HG02610 (cell line): ENCODE results near the gene PIP5K1C.

Source experiments
- ATAC-seq: cut with Tn5 transposase; IDR thresholded peaks from one replicate; pipeline ENCODE4 v1.9.1; 2021; ENCODE audit warnings: mild to moderate bottlenecking, moderate library complexity; ENCODE audit not compliant: unreplicated experiment

Gene PIP5K1C

GRCh38 chr19:3695986-3696659, 4.1 kb downstream of the PIP5K1C start:
- ATAC-seq = no peak

DNA sequence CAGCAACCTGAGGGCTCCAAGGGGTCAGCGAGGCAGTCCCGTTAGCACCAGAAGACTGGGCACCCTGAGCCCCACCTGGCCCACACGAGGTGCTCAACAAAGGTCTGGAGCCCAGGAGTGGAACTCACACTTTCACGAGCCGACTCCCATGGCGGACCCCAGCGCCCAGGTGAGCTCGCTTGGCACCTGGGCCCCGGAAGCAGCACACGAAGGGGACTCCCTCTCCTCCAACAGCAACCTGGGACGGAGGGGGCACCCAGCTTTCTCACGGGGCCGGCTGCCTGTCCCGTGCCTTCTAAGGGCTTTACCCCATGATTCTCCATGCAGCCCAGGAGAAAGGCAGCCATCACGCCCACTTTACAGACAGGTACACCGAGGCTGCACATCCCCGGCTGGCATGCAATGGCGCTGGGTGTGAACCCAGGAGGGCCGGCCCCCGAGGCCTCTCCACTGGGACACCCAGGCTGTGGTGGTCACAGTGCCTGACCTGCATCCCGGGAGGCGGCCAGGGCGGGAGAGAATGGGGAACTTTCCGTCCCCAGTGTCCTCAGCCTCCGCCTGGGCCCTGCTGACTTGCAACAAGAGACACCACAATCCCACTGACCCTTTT, 5.0 kb downstream of the PIP5K1C start:
- ATAC-seq = no peak

DNA sequence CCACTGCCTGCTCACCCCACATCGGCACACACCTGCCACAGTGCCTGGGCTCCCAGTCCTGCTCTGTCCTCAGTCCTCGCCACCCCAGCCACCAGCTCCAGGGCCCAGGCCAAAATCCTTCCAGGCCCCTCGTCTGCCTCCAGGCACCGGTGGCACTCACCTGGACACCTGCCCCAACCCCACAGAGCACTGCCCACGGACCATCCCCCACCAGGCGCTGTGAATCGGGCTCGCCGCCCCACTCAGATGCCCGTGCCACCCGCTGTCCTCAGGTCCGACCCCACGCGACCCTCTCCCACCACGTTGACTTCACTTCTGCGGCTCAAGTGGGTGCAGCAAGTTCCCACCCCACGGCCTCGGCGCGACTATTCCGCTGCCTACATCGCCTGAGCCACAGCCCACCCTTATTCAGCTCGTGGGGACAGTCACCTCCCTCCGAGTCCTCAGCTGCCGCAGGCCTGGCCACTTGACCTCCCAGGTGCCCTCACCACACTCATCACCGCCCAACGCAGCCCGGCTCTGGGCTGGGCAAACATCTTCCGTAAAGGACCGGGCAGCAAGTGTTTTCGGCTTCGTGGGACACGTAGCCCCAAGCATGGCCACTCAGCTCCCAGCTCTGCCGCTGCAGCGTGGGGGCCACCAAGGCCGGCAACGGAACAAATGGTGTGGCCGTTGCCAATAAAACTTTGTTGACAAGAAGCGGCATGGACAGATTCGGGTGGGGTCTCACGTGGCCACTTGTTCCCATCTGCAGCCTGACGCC, 5.7 kb downstream of the PIP5K1C start:
- ATAC-seq = no peak

- no peak for ATAC-seq
These were observed 7.0 kb downstream of the PIP5K1C start for GRCh38 chr19:3693025-3693925.

- ATAC-seq = no peak
These were observed 7.9 kb downstream of the PIP5K1C start for GRCh38 chr19:3692141-3693024.

GRCh38 chr19:3691726-3692125, 8.5 kb downstream of the PIP5K1C start:
- ATAC-seq = no peak

- ATAC-seq = no peak
These were observed 8.9 kb downstream of the PIP5K1C start for GRCh38 chr19:3691372-3691716.

- no peak for ATAC-seq
These were observed 9.5 kb downstream of the PIP5K1C start for GRCh38 chr19:3690551-3691371.

- ATAC-seq = no peak
These were observed 12.2 kb downstream of the PIP5K1C start for GRCh38 chr19:3687774-3688706.

GRCh38 chr19:3687393-3687773, 12.9 kb downstream of the PIP5K1C start:
- no peak for ATAC-seq

DNA sequence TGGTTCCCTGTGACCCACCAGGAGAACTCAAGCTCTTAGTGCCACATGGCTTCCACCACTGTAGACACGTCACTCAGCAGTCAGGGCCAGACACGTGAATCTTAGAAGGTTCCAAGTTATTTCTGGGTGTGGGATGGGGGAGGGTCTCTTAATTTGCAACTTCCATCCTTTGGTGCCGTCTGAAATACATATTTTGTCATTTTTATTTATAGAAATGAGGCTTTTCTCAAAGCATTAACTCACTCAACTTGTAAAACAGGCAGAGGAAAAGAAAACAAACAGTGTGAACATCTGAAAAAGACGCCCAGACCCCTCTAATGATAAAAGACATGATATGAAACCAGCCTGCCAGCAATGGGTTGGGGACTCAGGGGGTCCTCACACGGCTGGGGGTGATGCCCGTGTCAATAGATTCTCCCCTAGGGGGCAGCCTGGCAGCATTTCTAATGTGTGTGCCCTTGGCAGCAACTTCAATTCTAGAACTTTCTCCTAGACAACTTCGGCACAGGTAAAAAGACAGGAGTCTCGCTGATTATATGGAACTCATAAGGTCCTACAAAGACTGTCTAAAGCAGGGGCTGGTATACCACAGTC, 15.4 kb downstream of the PIP5K1C start:
- ATAC-seq = no peak

GRCh38 chr19:3684054-3684816, 16.0 kb downstream of the PIP5K1C start:
- no peak for ATAC-seq

DNA sequence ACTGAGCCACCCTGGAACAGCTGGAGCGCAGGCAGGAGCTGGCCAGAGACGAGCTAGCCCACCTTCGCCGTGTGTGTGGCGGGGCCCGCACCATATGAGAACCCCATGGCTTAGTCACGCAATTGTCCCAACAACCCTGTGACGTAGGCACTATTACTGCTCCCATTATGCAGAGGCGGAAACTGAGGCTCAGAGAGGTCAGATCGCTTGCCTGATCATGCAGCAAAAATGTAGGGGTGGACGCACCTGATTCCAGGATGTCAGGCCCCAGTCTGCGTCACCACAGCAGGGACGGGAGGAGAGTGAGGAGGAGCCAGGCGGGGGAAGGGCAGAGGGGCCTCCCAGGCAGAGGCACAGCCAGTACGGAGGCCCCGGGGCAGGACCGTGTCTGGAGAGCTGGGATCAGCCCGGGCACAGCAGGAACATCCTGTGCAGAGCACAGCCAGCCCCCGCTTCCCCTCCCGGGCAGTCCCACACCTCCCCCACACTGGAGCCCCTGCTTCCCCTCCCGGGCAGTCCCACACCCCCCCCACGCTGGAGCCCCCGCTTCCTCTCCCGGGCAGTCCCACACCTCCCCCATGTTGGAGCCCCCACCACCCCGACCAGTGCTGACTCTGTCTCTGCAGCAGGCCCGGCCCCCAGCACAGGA, 16.7 kb downstream of the PIP5K1C start:
- ATAC-seq = no peak

DNA sequence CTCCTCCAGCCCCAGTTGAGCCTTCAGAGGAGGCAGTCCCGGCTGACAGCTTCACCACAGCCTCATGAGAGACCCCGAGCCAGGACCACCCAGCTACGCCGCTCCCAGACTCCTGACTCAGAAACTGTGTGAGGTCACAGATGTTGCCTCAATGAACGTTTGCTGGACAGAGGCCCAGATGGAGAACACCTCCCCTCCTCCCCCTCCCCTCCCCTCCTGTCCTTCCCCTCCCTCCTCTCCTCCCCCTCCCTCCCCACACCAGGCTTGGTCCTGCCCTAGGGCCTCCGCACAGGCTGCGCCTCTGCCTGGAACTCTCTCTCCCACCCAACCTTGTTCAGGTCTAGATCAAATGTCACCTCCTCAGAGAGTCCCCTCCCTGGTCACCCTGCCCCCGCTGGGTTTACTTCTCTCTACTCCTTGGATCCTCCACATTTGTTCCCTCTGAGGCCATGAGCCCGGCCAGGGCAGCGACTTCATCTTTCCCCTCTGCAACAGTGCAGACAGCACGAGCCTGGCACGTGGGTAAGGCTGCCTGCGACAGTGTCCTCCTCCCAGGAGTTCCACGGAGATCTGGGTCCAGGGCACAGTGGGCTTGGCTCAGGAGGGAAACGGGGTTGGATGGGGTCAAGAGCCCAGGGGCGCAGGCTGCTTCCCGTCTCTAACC, 17.4 kb downstream of the PIP5K1C start:
- ATAC-seq = no peak

DNA sequence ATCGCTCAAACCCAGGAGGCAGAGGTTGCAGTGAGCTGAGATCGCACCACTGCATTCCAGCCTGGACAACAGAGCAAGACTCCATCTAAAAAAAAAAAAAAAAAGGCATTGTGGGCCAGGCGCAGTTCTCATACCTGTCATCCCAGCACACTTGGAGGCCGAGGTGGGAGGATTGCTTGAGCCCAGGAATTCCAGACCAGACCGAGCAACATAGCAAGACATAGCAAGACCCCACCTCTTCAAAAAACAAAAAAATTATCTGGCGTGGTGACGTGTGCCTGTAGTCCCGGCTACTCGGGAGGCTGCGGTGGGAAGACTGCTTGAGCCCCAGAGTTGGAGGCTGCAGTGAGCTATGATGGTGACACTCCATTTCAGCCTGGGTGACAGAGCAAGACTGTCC, 18.0 kb downstream of the PIP5K1C start:
- no peak for ATAC-seq

GRCh38 chr19:3680939-3681338, 19.3 kb downstream of the PIP5K1C start:
- no peak for ATAC-seq
